ENCODE results near the gene MZF1. TPM values are rescaled to one million over a fixed set of nuclear protein-coding genes. Genes with fewer than 3 reads are reported as not detected.

Gene MZF1
- total and polyA plus RNA-seq, 10 of the 15 experiments (the other 5 are each of a cell fraction or from before 2014, with no cell fraction given), result 0.38 to 14.7 (median 7.2) TPM

GRCh38 chr19:58546019-58546530, 27.1 kb downstream of the MZF1 start:
- H3K36me3 ChIP-seq (ENCODE audit: control insufficient read depth in 2 of 2, insufficient read depth in 2 of 2, low read length in 1 of 2), result peaks cover 35 to 38% of the 10 kb centered on the region in 2 experiments; a peak in 3 of 4 replicates
- CTCF ChIA-PET, result interaction anchor here (3.0 kb wide), 1 partner anchor 26 kb away, joined by 21 read pairs; the partner anchor contains the start of gene ZBTB45
- in situ Hi-C loops (cut with MboI), result no loop called here

More at GRCh38 chr19:58546019-58546530, 27.1 kb downstream of the MZF1 start:
- ChIA-PET RAD21 (ENCODE audit: unreplicated experiment) (interaction anchor here (1.0 kb wide), 1 partner anchor 9 kb away, joined by 3 read pairs; the partner anchor contains the start of gene CHMP2A), POLR2A (interaction anchor here (1.3 to 3.6 kb wide), 3 partner anchors 8 to 30 kb away, joined by 3 to 41 read pairs (median 13); partner anchors contain the start of gene CHMP2A), SMC1A (ENCODE audit: uncharacterized antibody, unreplicated experiment) (interaction anchor here (1.4 to 3.2 kb wide), 3 partner anchors 9 to 35 kb away, joined by 3 to 9 read pairs (median 4); partner anchors contain the start of gene CHMP2A)
- no peak for DNase-seq (ENCODE audit: low read depth, low spot score)
- BruUV-seq (replicated peaks), result TSS peak; percentile 78
- ATAC-seq, result no peak
- H3K79me2 ChIP-seq (ENCODE audit: control insufficient read depth, insufficient read depth, low read length), result peaks cover 37% of the 10 kb centered on the region
- intact Hi-C loops (cut with micrococcal nuclease; ENCODE audit: unreplicated experiment), result no loop called here
- H3K27ac ChIP-seq (ENCODE audit: control insufficient read depth, insufficient read depth), result peak overlapping the region; percentile 61
- H4K20me1 ChIP-seq (ENCODE audit: control insufficient read depth, insufficient read depth), result peaks cover 19% of the 10 kb centered on the region
- H3K4me3 ChIP-seq, result peak overlapping the region; percentile 92
- peaks cover 8% of the 10 kb centered on the region for H3K4me1 ChIP-seq (ENCODE audit: control insufficient read depth, insufficient read depth, low read length)
- FAIRE-seq, result no peak
- peak overlapping the region; percentile 100 for H3K4me2 ChIP-seq (ENCODE audit: control insufficient read depth, insufficient read depth)
- H3K9ac ChIP-seq (ENCODE audit: control insufficient read depth, insufficient read depth, low read length), result peak overlapping the region; percentile 92
- TF ChIP-seq POLR2A (IDR thresholded peaks at IDR 0.05; ENCODE audit: low read depth, low read length), result peak; percentile 9; the same call in 1 of the 2 replicates
- no peak for TF ChIP-seq ZBTB33 (IDR thresholded peaks at IDR 0.05)
- no peak for TF ChIP-seq ZSCAN29 (IDR thresholded peaks at IDR 0.05)
- TF ChIP-seq POLR2AphosphoS2 (IDR thresholded peaks at IDR 0.05; ENCODE audit: low read depth, low read length), result no peak
- no peak for TF ChIP-seq EP300 (IDR thresholded peaks at IDR 0.05; ENCODE audit: borderline replicate concordance in 1 of 2, control insufficient read depth in 1 of 2, low read depth in 2 of 2, low read length in 2 of 2)
- TF ChIP-seq NRF1 (conservative IDR thresholded peaks at IDR 0.05; ENCODE audit: low read depth, low read length), result no peak
- TF ChIP-seq POLR2AphosphoS5 (IDR thresholded peaks at IDR 0.05; ENCODE audit: low read length), result 0 out of 2 replicates have a peak, but pooled peaks have one; percentile 50
- no peaks in the 10 kb centered on the region for H3K27me3 ChIP-seq (replicated peaks in 1 of 2; ENCODE audit: control insufficient read depth in 2 of 2, insufficient read depth in 2 of 2, low read length in 1 of 2)
- no peaks in the 10 kb centered on the region for H3K9me3 ChIP-seq (replicated peaks; ENCODE audit: control insufficient read depth, insufficient read depth, low read length)
- whole genome bisulfite sequencing (ENCODE audit: insufficient coverage, insufficient replicate concordance, low lambda C conversion rate, missing lambda C conversion rate), result 8% methylated on average over 1 of the region's 1 CpG
- H2AFZ ChIP-seq (ENCODE audit: control insufficient read depth, low read depth, low read length), result no peak overlapping the region
